Measurements from ENCODE around the gene FAM13B. TPM values are rescaled to one million over a fixed set of nuclear protein-coding genes. Genes with fewer than 3 reads are reported as not detected.

Gene FAM13B
- total RNA-seq, 1 experiment from 2014 or later: 13.0 TPM

DNA sequence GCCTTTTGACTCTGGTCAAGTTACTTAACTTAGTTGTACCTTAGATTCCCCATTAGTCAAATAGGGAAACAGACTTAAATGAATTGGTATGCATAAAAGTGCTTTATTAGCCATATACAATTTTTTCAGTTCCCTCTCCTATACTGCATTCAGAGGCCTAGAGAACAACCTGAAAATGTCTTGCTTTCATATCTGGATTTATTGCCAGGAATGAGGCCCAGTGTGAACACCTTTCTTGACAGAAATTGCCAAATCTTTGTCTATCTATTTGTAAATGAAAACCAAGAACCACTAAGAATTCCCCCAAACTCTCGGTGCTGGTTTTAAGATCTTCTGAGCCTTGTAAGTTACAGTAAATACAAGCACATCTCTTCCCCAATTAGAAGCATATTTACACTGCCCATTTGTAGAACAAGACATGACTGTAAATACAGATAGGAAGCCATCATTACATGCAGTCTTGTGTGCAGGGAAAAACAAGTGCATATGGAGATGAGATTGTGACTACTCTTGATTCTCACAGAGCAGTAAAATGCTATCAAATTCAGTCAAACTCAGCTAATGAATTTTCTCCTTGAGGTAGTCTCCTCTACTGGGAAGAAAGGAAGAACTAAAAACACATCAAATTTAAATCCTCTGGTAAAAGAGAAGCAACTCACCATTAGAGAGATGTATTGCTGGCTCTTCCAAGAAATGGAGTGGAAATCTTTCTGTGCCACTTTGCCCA lies 5.2 kb upstream of the FAM13B start:
- no peaks in the 10 kb centered on the region for H3K27me3 ChIP-seq (ENCODE audit: low read length)
- TF ChIP-seq, protein P1, sequence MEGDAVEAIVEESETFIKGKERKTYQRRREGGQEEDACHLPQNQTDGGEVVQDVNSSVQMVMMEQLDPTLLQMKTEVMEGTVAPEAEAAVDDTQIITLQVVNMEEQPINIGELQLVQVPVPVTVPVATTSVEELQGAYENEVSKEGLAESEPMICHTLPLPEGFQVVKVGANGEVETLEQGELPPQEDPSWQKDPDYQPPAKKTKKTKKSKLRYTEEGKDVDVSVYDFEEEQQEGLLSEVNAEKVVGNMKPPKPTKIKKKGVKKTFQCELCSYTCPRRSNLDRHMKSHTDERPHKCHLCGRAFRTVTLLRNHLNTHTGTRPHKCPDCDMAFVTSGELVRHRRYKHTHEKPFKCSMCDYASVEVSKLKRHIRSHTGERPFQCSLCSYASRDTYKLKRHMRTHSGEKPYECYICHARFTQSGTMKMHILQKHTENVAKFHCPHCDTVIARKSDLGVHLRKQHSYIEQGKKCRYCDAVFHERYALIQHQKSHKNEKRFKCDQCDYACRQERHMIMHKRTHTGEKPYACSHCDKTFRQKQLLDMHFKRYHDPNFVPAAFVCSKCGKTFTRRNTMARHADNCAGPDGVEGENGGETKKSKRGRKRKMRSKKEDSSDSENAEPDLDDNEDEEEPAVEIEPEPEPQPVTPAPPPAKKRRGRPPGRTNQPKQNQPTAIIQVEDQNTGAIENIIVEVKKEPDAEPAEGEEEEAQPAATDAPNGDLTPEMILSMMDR (conservative IDR thresholded peaks at IDR 0.05; ENCODE audit: low read depth, low read length): no peak
- TF ChIP-seq EZH2phosphoT487 (IDR thresholded peaks at IDR 0.05; ENCODE audit: borderline replicate concordance, low read length): no peak
- no peak for TF ChIP-seq EZH2 (IDR thresholded peaks at IDR 0.05; ENCODE audit: low read length, unreplicated experiment)
- H2AFZ ChIP-seq (ENCODE audit: low read length): no peak overlapping the region
- no peak for ATAC-seq
- H3K4me2 ChIP-seq (ENCODE audit: low read length): no peak overlapping the region
- no peak for DNase-seq
- H3K4me3 ChIP-seq (ENCODE audit: low read length): no peak overlapping the region
- H3K27ac ChIP-seq (ENCODE audit: low read length): no peak overlapping the region
- H3K79me2 ChIP-seq (ENCODE audit: low read length): no peaks in the 10 kb centered on the region
- H3K9me3 ChIP-seq (ENCODE audit: low read length): no peaks in the 10 kb centered on the region
- POLR2A ChIA-PET (ENCODE audit: unreplicated experiment): no interaction called here
- BruUV-seq (replicated peaks): no TSS peak
- H3K9me2 ChIP-seq (replicated peaks; ENCODE audit: low read length): no peaks in the 10 kb centered on the region
- peaks cover 8% of the 10 kb centered on the region for H3K4me1 ChIP-seq (ENCODE audit: insufficient read depth, low read length)
- H4K20me1 ChIP-seq (ENCODE audit: low read length): no peaks in the 10 kb centered on the region
- H3F3A ChIP-seq (ENCODE audit: low read length, unreplicated experiment): no peaks in the 10 kb centered on the region
- CTCF ChIA-PET: no interaction called here
- intact Hi-C loops (cut with micrococcal nuclease): loop anchor here (2.0 to 5.0 kb wide), 2 partner anchors 39 to 94 kb away; no protein-coding TSS in a partner anchor
- H3K36me3 ChIP-seq (ENCODE audit: low read depth, low read length): no peaks in the 10 kb centered on the region; the same call in 1 of the 2 replicates
- no peak overlapping the region for H3K9ac ChIP-seq (ENCODE audit: low read length)

DNA sequence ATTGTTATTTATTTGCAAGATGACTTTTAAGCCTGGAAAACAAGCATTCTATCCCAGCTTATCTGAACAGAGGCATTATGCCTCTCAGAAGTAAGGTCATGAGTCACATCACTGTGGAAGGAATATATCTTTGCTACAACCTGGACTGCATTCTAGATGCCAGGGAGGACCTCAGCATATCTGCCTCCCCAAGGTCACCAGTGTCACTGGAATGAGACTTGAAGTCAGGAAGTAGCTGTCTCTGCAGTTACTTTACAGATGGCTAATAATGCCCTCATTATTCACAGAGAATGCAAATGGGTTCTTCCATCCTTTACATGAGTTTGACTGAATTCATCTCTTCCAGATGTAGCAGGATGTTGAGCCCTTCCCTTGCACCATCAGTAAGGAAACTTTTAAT lies 4.4 kb upstream of the FAM13B start:
- Histone ChIP-seq H3K27ac (ENCODE audit: low read length) (no peak overlapping the region), H3F3A (ENCODE audit: low read length, unreplicated experiment) (no peaks in the 10 kb centered on the region), H3K79me2 (ENCODE audit: low read length) (peaks cover 5% of the 10 kb centered on the region), H3K9ac (ENCODE audit: low read length) (no peak overlapping the region), H3K4me1 (ENCODE audit: insufficient read depth, low read length) (peaks cover 8% of the 10 kb centered on the region), H2AFZ (ENCODE audit: low read length) (no peak overlapping the region), H3K27me3 (ENCODE audit: low read length) (no peaks in the 10 kb centered on the region), H4K20me1 (ENCODE audit: low read length) (no peaks in the 10 kb centered on the region), H3K36me3 (ENCODE audit: low read depth, low read length) (no peaks in the 10 kb centered on the region; the same call in 1 of the 2 replicates), H3K9me2 (replicated peaks; ENCODE audit: low read length) (no peaks in the 10 kb centered on the region), H3K4me3 (ENCODE audit: low read length) (no peak overlapping the region), H3K9me3 (ENCODE audit: low read length) (no peaks in the 10 kb centered on the region), H3K4me2 (ENCODE audit: low read length) (no peak overlapping the region)
- POLR2A ChIA-PET (ENCODE audit: unreplicated experiment): no interaction called here
- ATAC-seq: no peak
- no peak for DNase-seq
- intact Hi-C loops (cut with micrococcal nuclease): loop anchor here (2.0 to 5.0 kb wide), 2 partner anchors 40 to 95 kb away; no protein-coding TSS in a partner anchor
- CTCF ChIA-PET: interaction anchor here (1.8 kb wide), 1 partner anchor 32 kb away, joined by 10 read pairs; no protein-coding TSS in a partner anchor
- BruUV-seq (replicated peaks): no TSS peak
- TF ChIP-seq EZH2 (IDR thresholded peaks at IDR 0.05; ENCODE audit: low read length, unreplicated experiment): no peak
- TF ChIP-seq, protein P1 (conservative IDR thresholded peaks at IDR 0.05; ENCODE audit: low read depth, low read length): no peak
- TF ChIP-seq EZH2phosphoT487 (IDR thresholded peaks at IDR 0.05; ENCODE audit: borderline replicate concordance, low read length): no peak
